Measurements from ENCODE around the gene CS. TPM values are rescaled to one million over a fixed set of nuclear protein-coding genes. Genes with fewer than 3 reads are reported as not detected.

The CS gene
- polyA plus RNA-seq, 1 of the 3 experiments (the other 2 are of a cell fraction) = 121 TPM

DNA sequence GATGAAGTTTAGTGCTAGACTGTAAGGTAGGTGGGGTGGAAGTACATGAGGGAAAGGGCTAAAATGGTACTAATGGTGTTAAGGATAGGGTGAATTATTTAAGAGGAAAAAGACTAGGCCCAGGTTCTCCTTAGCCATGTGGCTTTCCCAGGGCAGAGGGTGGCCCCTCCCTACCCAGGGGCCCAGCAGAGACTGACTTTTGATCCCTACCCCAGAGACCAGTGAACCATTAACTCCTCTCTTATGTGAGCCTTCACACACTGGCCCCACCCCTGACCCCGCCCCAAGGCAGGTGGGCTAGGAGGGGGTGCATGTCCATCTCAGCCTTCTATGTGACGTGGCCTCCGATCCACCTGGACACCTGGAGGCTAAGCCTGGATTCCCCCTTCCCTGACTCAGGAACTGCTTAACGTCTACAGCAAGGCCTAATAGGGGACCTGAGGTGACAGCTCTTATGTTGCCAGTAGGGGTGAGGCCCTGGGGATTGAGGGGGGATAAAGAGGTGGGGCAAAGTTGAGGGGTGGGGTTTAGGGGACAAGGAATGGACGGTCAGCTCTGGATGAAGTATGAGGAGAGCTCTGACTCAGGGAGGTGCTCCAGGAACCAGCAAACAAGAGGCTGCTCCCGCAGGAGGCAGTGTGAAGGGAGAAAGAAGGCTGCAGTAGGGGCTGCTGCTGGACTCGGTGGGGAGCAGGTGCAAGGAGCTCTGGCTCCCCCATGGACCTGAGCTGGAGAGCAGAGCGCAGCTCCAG lies 69.5 kb downstream of the CS start:
- H3K79me2 ChIP-seq (ENCODE audit: insufficient read depth) = no peaks in the 10 kb centered on the region
- DNase-seq = no peak
- no peak overlapping the region for H2AFZ ChIP-seq (ENCODE audit: low read depth)
- no peaks in the 10 kb centered on the region for H3K36me3 ChIP-seq (replicated peaks in 1 of 2; ENCODE audit: control insufficient read depth in 1 of 2, insufficient read depth in 2 of 2, low read length in 1 of 2)
- WGBS (ENCODE audit: low lambda C conversion rate) = 79% methylated on average over 8 of the region's 8 CpGs
- no peak overlapping the region for H3K4me2 ChIP-seq
- H3K9ac ChIP-seq = no peak overlapping the region
- H3K27me3 ChIP-seq (ENCODE audit: insufficient read depth) = no peaks in the 10 kb centered on the region
- H3F3A ChIP-seq (replicated peaks; ENCODE audit: insufficient read depth) = peaks cover 17% of the 10 kb centered on the region
- no peaks in the 10 kb centered on the region for H3K9me3 ChIP-seq
- no peak overlapping the region for H3K27ac ChIP-seq (ENCODE audit: low read depth in 2 of 2, low read length in 1 of 2)
- H3K9me2 ChIP-seq = no peaks in the 10 kb centered on the region
- H4K20me1 ChIP-seq (ENCODE audit: insufficient read depth) = no peaks in the 10 kb centered on the region
- H3K4me1 ChIP-seq (ENCODE audit: control insufficient read depth in 1 of 2, insufficient read depth in 2 of 2, low read depth in 1 of 2, low read length in 1 of 2) = peaks cover 0 to 7% of the 10 kb centered on the region in 2 experiments; a peak in 1 of 4 replicates
- no peak overlapping the region for H3K4me3 ChIP-seq (ENCODE audit: low read depth in 2 of 2, low read length in 1 of 2)
- TF ChIP-seq, protein P1, sequence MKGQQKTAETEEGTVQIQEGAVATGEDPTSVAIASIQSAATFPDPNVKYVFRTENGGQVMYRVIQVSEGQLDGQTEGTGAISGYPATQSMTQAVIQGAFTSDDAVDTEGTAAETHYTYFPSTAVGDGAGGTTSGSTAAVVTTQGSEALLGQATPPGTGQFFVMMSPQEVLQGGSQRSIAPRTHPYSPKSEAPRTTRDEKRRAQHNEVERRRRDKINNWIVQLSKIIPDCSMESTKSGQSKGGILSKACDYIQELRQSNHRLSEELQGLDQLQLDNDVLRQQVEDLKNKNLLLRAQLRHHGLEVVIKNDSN (IDR thresholded peaks at IDR 0.05; ENCODE audit: borderline replicate concordance, low read depth) = no peak
- TF ChIP-seq JUND (IDR thresholded peaks at IDR 0.05) (no peak), MXI1 (IDR thresholded peaks at IDR 0.05; ENCODE audit: low read depth, low read length) (no peak), PBX3 (IDR thresholded peaks at IDR 0.05) (no peak), EZH2phosphoT487 (IDR thresholded peaks at IDR 0.05; ENCODE audit: borderline replicate concordance, low read depth) (no peak), ZBTB33 (IDR thresholded peaks at IDR 0.05; ENCODE audit: borderline replicate concordance, low read depth) (no peak), REST (IDR thresholded peaks at IDR 0.05; ENCODE audit: low read depth, low read length) (no peak), ELF1 (IDR thresholded peaks at IDR 0.05) (no peak), CTCF (IDR thresholded peaks at IDR 0.05) (no peak), EP300 (IDR thresholded peaks at IDR 0.05; ENCODE audit: borderline replicate concordance in 1 of 2, low read depth in 1 of 2, low read length in 1 of 2) (no peak), TEAD4 (IDR thresholded peaks at IDR 0.05; ENCODE audit: borderline replicate concordance, insufficient read depth) (no peak)
- TF ChIP-seq, protein P2, sequence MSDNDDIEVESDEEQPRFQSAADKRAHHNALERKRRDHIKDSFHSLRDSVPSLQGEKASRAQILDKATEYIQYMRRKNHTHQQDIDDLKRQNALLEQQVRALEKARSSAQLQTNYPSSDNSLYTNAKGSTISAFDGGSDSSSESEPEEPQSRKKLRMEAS (IDR thresholded peaks at IDR 0.05; ENCODE audit: low read depth) = no peak
- POLR2A ChIA-PET = interaction anchor here (1.6 kb wide), 1 partner anchor 9 kb away, joined by 5 read pairs; the partner anchor contains the start of gene RNF41
- CTCF ChIA-PET = interaction anchor here (1.3 to 1.7 kb wide), 3 partner anchors 9 to 41 kb away, joined by 6 to 7 read pairs (median 6); partner anchors contain the start of genes ANKRD52, RNF41 and SMARCC2

All from SK-N-SH (cell line).